Neural progenitor cell (in vitro differentiated cells): Measurements from ENCODE around the gene CDKL5. TPM values are rescaled to one million over a fixed set of nuclear protein-coding genes. Genes with fewer than 3 reads are reported as not detected.

Experiments used
- DNase-seq: peaks from one replicate; pipeline ENCODE4 v3.0.0-alpha.2; 2016; ENCODE audit warnings: low spot score
- H2AFZ ChIP-seq: fragments of 200-600 bp; sonication (generic); replicated peaks from 2 replicates; pipeline ENCODE4 v1.6.1; 2016; ENCODE audit warnings: antibody characterized with exemption
- H3F3A ChIP-seq: fragments of 200-600 bp; sonication (generic); 2 replicates; pipeline ENCODE4 v1.6.1; 2016; ENCODE audit warnings: antibody characterized with exemption, low read depth
- H3K27ac ChIP-seq: fragments of 200-600 bp; sonication (generic); 2 replicates; pipeline ENCODE4 v1.5.1; 2016; ENCODE audit warnings: mild to moderate bottlenecking
- H3K27me3 ChIP-seq: fragments of 200-600 bp; sonication (generic); 2 replicates; pipeline ENCODE4 v1.6.1; 2016; ENCODE audit warnings: mild to moderate bottlenecking, moderate library complexity
- H3K36me3 ChIP-seq: fragments of 200-600 bp; sonication (generic); 2 replicates; pipeline ENCODE4 v1.5.1; 2016
- H3K4me1 ChIP-seq: fragments of 200-600 bp; sonication (generic); 2 replicates; pipeline ENCODE4 v1.6.1; 2016; ENCODE audit warnings: mixed run types
- H3K4me2 ChIP-seq: fragments of 200-600 bp; sonication (generic); 2 replicates; pipeline ENCODE4 v1.6.1; 2016
- H3K4me3 ChIP-seq: fragments of 200-600 bp; sonication (generic); 2 replicates; pipeline ENCODE4 v1.5.1; 2016
- H3K79me2 ChIP-seq: fragments of 200-600 bp; sonication (generic); 2 replicates; pipeline ENCODE4 v1.6.1; 2016; ENCODE audit warnings: low read depth
- H3K9ac ChIP-seq: fragments of 200-600 bp; sonication (generic); 2 replicates; pipeline ENCODE4 v1.6.1; 2016
- H3K9me3 ChIP-seq: fragments of 200-600 bp; sonication (generic); 2 replicates; pipeline ENCODE4 v1.5.1; 2016; ENCODE audit warnings: low read depth
- H4K20me1 ChIP-seq: fragments of 200-600 bp; sonication (generic); 2 replicates; pipeline ENCODE4 v1.6.1; 2016; ENCODE audit warnings: low read depth
- H3K27ac Mint-ChIP-seq: 3 replicates; pipeline ENCODE4 v1.8.0; 2021; ENCODE audit warnings: mixed read lengths
- H3K27me3 Mint-ChIP-seq: 2 replicates; pipeline ENCODE4 v1.8.0; 2022; ENCODE audit warnings: low read depth, mild to moderate bottlenecking, inconsistent platforms, moderate library complexity, mixed read lengths; ENCODE audit not compliant: insufficient read depth
- H3K36me3 Mint-ChIP-seq: 3 replicates; pipeline ENCODE4 v1.8.0; 2021; ENCODE audit warnings: mixed read lengths
- H3K4me1 Mint-ChIP-seq: 3 replicates; pipeline ENCODE4 v1.8.0; 2021; ENCODE audit warnings: mixed read lengths
- H3K4me3 Mint-ChIP-seq: 3 replicates; pipeline ENCODE4 v1.8.0; 2021; ENCODE audit warnings: mild to moderate bottlenecking, moderate library complexity, mixed read lengths
- H3K9me3 Mint-ChIP-seq: 3 replicates; pipeline ENCODE4 v1.8.0; 2020; ENCODE audit warnings: mixed read lengths
- CTCF ChIP-seq: fragments of 200-600 bp; sonication (generic); IDR thresholded peaks from 2 replicates; pipeline ENCODE4 v1.5.1; 2017; ENCODE audit warnings: antibody characterized with exemption, mild to moderate bottlenecking
- EZH2 ChIP-seq: fragments of 200-600 bp; sonication (generic); IDR thresholded peaks from 2 replicates; pipeline ENCODE4 v1.6.1; 2017; ENCODE audit warnings: antibody characterized with exemption, mild to moderate bottlenecking, moderate library complexity
- EZH2phosphoT487 ChIP-seq: fragments of 200-600 bp; sonication (generic); IDR thresholded peaks from 2 replicates; pipeline ENCODE4 v1.6.1; 2017; ENCODE audit warnings: antibody characterized with exemption
- total RNA-seq: library from RNA; depleted of rRNA; stranded (reverse); fragments of >200 nt; gene quantifications from 2 replicates; pipeline ENCODE4 v1.2.3, GENCODE V29; 2015; ENCODE audit warnings: low replicate concordance

CDKL5 gene
- total RNA-seq, 1 donor from 2014 or later, result 8.6 TPM

GRCh38 chrX:18542131-18542530 is 116.7 kb downstream of the CDKL5 start:
- TF ChIP-seq CTCF (no peak), EZH2 (no peak), EZH2phosphoT487 (peak; percentile 47)
- no peak overlapping the region for H3K4me3 Mint-ChIP-seq
- Histone ChIP-seq H3F3A (peaks cover 5% of the 10 kb centered on the region), H3K36me3 (no peaks in the 10 kb centered on the region), H3K4me3 (peak overlapping the region; percentile 3), H3K4me2 (peak overlapping the region; percentile 32), H2AFZ (no peak overlapping the region), H3K9ac (no peak overlapping the region), H3K27me3 (no peaks in the 10 kb centered on the region), H3K4me1 (peaks cover 9% of the 10 kb centered on the region), H3K9me3 (no peaks in the 10 kb centered on the region), H3K27ac (no peak overlapping the region), H3K79me2 (no peaks in the 10 kb centered on the region), H4K20me1 (peaks cover 21% of the 10 kb centered on the region)
- DNase-seq, result peak; percentile 68
- no peaks in the 10 kb centered on the region for H3K36me3 Mint-ChIP-seq
- H3K4me1 Mint-ChIP-seq, result peaks cover 6% of the 10 kb centered on the region
- no peak overlapping the region for H3K27ac Mint-ChIP-seq
- H3K9me3 Mint-ChIP-seq, result peaks cover 14% of the 10 kb centered on the region
- no peaks in the 10 kb centered on the region for H3K27me3 Mint-ChIP-seq

GRCh38 chrX:18542905-18543304 is 117.5 kb downstream of the CDKL5 start:
- Mint-ChIP-seq H3K27me3 (no peaks in the 10 kb centered on the region), H3K9me3 (peaks cover 14% of the 10 kb centered on the region), H3K27ac (no peak overlapping the region), H3K36me3 (no peaks in the 10 kb centered on the region), H3K4me1 (peaks cover 6% of the 10 kb centered on the region), H3K4me3 (no peak overlapping the region)
- H3K4me1 ChIP-seq, result peaks cover 9% of the 10 kb centered on the region
- H2AFZ ChIP-seq, result no peak overlapping the region
- no peaks in the 10 kb centered on the region for H3K9me3 ChIP-seq
- peaks cover 21% of the 10 kb centered on the region for H4K20me1 ChIP-seq
- peaks cover 5% of the 10 kb centered on the region for H3F3A ChIP-seq
- H3K27ac ChIP-seq, result no peak overlapping the region
- no peaks in the 10 kb centered on the region for H3K36me3 ChIP-seq
- no peaks in the 10 kb centered on the region for H3K79me2 ChIP-seq
- no peak for TF ChIP-seq EZH2
- no peak for TF ChIP-seq EZH2phosphoT487
- TF ChIP-seq CTCF, result no peak
- H3K4me2 ChIP-seq, result peak overlapping the region; percentile 32
- H3K27me3 ChIP-seq, result no peaks in the 10 kb centered on the region
- DNase-seq, result peak; percentile 2
- no peak overlapping the region for H3K9ac ChIP-seq
- no peak overlapping the region for H3K4me3 ChIP-seq

- H4K20me1 ChIP-seq, result peaks cover 21% of the 10 kb centered on the region
- Mint-ChIP-seq H3K9me3 (peaks cover 14% of the 10 kb centered on the region), H3K4me1 (peaks cover 6% of the 10 kb centered on the region), H3K36me3 (no peaks in the 10 kb centered on the region), H3K27me3 (no peaks in the 10 kb centered on the region), H3K27ac (no peak overlapping the region), H3K4me3 (no peak overlapping the region)
- H3F3A ChIP-seq, result peaks cover 5% of the 10 kb centered on the region
- H2AFZ ChIP-seq, result no peak overlapping the region
- no peaks in the 10 kb centered on the region for H3K9me3 ChIP-seq
- no peak overlapping the region for H3K4me3 ChIP-seq
- no peaks in the 10 kb centered on the region for H3K27me3 ChIP-seq
- peaks cover 9% of the 10 kb centered on the region for H3K4me1 ChIP-seq
- H3K36me3 ChIP-seq, result no peaks in the 10 kb centered on the region
- H3K4me2 ChIP-seq, result no peak overlapping the region
- DNase-seq, result no peak
- no peak overlapping the region for H3K9ac ChIP-seq
- TF ChIP-seq EZH2 (no peak), EZH2phosphoT487 (no peak), CTCF (no peak)
- no peak overlapping the region for H3K27ac ChIP-seq
- H3K79me2 ChIP-seq, result no peaks in the 10 kb centered on the region
Observed at GRCh38 chrX:18543738-18544137, 118.3 kb downstream of the CDKL5 start.
